Sciatic nerve (tissue), 2 donors: ENCODE measurements around the gene DEPDC5. TPM values are rescaled to one million over a fixed set of nuclear protein-coding genes. Genes with fewer than 3 reads are reported as not detected.

Experiments used
- ATAC-seq: fragments of 200-7000 bp; cut with Tn5 transposase; one replicate; pipeline ENCODE4 v1.9.1; 2020; ENCODE audit warnings: mild to moderate bottlenecking, moderate library complexity
- DNase-seq: peaks from one replicate; pipeline ENCODE4 v3.0.0-alpha.2; 2020; ENCODE audit warnings: low spot score
- intact Hi-C: fragments of 100-400 bp; cut with DNase I; formaldehyde crosslinking; loops from one replicate; pipeline ENCODE4 v1.14.2; 2022
- total RNA-seq: library from RNA; stranded (reverse); fragmentation: NEBNext Ultra II Directional; extraction: Animal tissue kit (Norgen Biotek cat#: 25700); gene quantifications from one replicate; pipeline ENCODE4 v1.2.1, GENCODE V29; 2021
- donor health status: DM: no; HTN: no; CAD: no.
- donor health status: DM: no; HTN: no; CAD: no.

DEPDC5 gene
- total RNA-seq, 1 donor from 2014 or later: 43.1 TPM

DNA sequence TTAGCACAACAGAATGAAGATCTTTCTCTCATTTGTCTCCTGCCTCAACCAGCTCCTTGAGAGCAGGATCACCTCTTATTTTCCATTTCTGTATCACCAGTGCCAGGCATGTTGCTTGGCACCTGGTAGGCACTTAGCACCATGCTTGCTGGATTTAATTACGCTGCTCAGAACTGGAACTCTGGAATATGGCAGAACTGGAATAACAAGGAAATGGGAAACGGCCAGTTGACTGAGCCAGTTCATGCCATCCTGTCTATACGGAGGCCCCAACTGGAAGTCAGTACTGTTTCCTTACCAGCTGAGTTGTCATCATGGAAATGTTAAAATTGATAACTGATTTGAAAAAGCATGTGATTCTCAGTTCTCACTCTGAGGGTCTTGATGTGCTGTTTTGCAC lies 121.0 kb downstream of the DEPDC5 start:
- DNase-seq (no peak), ATAC-seq (no peak)
- intact Hi-C loops: no loop called here

DNA sequence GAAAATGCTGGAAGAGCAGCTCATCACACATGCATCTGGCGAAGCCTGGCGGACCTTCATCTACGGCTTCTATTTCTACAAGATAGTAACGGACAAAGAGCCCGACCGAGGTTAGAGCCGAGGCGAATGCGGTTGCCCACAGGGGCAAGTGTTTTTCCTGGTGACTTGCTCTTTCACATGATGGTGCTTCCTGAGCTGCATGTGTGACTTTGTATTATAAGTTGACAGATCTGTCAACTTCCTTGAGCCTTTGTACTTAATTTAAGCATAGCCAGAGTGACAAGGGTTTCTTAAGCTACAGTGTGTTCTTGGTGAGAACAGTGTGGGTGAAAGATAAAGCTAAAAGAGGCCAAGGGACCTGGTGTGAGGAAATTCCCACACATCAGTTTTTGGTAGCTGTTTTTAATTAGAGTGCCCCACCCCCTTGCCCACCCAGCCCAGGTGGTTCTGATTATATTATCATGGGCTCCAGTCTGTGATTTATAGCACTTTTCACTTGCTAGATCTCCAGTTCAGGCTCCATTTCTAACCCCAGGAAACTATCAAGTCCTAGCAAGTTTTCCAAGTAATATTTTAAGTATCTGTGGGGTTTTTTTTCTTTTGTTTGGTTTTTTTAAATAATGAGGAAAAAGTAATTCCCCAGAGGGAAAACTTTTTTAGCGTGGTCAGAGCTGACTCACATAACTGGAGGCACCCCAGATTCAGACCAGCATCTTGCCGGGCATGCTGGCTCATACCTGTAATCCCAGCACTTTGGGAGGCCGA lies 122.5 kb downstream of the DEPDC5 start:
- ATAC-seq: no peak
- intact Hi-C loops: no loop called here
- DNase-seq: no peak

GRCh38 chr22:31879585-31879984 lies 125.8 kb downstream of the DEPDC5 start:
- no peak for ATAC-seq
- intact Hi-C loops: no loop called here

DNA sequence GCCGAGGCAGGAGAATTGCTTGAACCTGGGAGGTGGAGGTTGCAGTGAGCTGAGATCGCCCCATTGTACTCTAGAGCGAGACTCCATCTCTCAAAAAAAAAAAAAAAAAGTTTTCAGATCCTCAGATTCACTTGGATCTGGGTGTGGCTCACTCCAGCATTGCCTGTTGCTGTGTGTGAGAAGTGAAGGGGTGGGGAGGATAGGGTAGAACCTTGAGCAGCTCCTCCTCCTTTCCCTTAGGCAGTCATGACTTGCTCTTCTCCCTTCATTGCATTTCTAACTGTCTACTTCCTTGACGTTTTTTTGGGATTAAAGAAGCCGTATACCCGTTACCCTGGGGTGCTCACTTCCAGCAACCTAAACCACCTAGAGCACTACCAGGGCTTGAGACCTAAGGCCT lies 127.4 kb downstream of the DEPDC5 start:
- intact Hi-C loops: no loop called here
- no peak for DNase-seq
- no peak for ATAC-seq

More at GRCh38 chr22:31879585-31879984, 125.8 kb downstream of the DEPDC5 start:
- DNase-seq: no peak

GRCh38 chr22:31881865-31882264 lies 128.0 kb downstream of the DEPDC5 start:
- intact Hi-C loops: no loop called here
- no peak for ATAC-seq
- no peak for DNase-seq

DNA sequence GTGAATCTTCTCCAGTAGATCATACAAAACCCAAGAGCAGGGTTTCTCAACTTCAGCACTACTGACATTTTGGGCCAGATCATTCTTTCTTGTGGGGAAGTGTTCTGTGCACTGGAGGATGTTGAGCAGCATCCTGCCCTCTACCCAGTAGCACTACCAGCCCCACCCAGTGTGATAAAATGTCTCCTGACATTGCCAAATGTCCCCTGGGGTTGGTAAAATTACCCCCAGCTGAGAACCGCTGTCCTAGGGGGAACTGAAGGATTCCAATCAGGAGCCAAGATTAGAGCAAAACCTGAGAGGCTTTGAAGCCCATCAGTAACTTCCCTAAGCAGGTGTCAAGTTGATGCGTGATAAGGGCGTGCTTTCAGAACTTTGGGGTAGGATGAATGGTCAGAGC lies 129.2 kb downstream of the DEPDC5 start:
- DNase-seq (no peak), ATAC-seq (no peak)
- intact Hi-C loops: no loop called here

DNA sequence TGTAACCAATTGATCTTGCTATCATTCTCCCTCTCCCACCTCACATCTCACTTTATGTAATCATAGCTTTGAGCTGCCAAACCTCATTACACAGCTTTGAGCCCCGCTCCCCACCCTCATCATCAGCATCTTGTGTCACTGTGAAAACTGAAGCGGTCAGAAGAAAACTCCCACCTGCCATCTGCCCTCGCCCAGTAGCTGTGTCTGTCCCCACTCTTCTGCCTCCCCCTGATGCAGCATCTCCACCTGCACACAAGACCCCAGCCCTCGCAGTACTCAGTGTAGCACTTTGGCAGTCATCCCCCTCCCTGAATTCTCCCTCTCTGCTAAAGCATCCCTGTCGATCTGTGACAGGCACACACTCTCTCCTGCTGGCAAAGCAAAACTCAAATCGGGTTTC lies 130.2 kb downstream of the DEPDC5 start:
- ATAC-seq: no peak
- DNase-seq: no peak
- intact Hi-C loops: no loop called here

DNA sequence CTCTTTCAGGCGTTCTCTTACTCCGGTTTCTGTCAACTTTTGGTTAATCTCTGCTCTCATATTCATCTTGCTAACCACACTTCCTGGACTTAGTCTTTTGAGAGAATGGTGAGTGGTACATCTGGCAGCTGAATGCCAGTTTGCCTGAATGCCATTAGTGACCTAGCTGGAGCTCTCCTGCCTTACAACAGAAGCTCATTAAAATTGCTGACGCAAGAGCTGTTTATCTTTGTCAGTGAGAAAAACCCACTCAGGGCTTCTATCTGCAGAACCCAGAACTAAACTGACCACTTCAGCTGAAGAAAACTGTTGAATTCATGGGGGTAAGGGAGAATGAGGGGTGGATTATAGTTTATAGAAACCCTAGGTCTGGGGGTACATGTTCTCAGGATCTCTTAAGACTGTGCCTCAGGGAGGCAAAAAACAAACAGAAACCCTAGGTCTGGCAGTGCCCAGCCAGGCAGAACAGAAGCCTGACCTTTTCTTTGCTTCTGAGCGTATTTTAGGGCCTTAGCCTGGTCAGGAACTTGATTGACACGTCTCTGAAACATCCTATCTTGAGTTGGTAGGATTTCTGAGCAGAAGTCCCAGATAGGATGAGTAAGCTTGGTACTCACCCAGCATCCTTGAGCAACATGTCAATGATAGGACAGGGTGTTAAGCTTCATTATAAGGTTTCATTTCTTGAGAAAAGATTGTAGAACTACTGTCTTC lies 137.7 kb downstream of the DEPDC5 start:
- intact Hi-C loops: no loop called here
- ATAC-seq (no peak), DNase-seq (no peak)

- no peak for ATAC-seq
- intact Hi-C loops: no loop called here
- no peak for DNase-seq
Measured at GRCh38 chr22:31892080-31892433, 138.2 kb downstream of the DEPDC5 start.

DNA sequence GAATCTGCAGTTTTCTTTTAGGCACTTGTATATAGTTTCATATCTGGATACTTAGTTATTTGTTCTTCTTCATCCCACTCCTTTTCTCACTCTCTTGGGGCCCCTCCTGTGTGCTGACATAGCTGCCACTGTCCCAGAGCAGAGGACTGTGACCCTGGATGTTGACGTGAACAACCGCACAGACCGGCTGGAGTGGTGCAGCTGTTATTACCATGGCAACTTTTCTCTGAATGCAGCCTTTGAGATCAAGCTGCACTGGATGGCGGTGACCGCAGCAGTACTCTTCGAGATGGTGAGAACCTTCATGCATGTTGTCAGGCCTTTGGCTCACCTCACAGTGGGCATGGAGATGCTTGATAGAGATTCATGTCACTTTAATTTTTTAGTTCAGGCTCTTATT lies 139.6 kb downstream of the DEPDC5 start:
- ATAC-seq (peak; percentile 83), DNase-seq (no peak)
- intact Hi-C loops: no loop called here

DNA sequence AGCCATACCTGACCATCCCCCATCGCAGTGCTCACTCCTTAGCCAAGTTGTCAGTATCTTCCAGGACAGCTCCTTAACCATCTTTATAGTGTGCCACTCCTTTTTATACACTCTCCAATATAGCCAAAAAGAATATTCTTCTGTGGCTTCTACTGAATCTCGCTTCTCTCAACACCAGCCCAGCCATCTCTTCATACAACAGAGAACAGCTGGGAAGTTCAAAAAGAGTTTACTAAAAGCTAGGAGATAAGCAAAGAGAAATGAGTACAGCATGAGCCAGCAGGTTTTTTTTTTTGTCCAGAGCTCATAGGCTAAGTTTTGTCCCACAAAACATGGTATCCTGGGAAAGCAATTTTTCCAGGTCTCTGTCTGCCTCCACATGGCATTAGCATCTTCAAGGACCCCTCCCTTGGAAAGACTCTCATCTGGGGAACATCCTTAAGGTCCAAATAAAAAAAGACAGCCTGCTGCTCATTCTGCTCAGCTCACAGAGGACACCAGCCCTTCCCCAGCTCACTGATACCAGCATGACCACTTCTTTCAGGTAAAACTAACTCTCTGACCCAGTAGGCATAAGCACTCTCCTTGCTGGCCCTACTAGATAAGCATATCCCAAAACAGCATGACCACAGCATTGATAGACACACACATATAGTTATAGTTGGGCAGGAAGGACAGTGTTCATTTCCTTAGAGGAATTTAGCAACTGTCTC lies 141.7 kb downstream of the DEPDC5 start:
- intact Hi-C loops: no loop called here
- no peak for ATAC-seq
- no peak for DNase-seq

DNA sequence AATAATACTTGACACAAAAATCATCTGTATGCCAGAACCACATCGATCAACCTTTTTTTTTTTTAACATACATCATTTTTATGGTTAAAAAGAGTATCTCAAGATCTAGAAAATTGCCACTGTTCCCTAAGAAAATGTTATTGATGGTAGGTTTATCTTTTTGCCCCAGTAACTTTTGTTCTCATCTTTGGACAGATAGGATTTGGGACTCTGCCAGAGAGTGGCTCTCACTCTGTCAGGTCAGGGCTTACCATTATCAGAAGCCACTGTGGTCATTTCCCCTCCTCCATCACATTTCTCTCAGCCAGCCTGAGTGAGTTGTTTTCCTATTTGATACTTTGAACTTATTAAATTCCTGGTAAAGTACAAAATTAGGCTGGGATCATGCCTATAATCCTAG lies 142.7 kb downstream of the DEPDC5 start:
- DNase-seq (no peak), ATAC-seq (no peak)
- intact Hi-C loops: no loop called here

DNA sequence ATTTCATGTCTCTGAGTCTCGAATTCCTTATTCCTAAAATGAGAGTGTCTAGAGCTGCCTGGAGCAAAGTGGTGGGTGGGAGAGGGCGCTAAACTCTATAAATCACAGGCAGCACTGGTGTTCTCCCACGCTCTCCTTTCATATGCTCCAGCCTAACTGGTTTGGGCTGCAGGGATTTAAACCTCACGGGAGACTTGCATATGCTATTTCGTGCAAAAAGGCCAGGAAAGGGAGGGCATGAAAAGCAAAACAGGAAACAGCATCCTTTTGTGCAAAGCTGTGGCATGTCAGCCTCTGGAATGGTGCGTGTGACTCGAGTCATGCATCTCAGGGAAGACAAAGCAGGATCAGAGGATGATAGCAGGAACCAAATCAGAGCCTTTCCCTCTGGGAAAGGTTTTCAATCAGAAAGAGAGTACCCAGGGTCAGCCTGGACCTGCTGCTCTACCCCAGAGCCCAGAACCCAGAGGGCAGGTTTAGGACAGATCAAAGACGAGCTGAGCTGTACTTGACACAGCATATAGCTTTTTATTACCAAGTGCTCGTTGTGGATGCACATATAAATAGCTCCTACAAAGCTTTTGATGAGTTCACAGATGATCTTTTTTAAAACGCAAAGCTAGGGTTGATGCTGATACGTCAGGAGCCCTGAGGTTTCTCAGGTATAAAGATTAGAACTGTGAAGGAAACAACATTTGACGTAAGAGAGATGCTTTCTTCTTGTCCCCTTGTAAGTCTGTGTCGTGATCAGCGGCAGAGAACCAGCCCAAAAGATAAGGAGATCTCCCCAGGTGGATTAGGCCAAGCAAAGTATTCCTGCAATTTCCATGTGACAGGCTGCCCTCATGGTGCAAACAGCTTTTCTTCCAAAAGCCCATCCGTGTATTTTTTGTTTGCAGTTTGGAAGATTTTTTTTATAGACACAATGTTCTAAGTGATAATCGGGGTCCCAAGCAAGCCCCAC lies 144.3 kb downstream of the DEPDC5 start:
- no peak for DNase-seq
- intact Hi-C loops: no loop called here
- no peak for ATAC-seq

GRCh38 chr22:31898926-31899325 lies 145.1 kb downstream of the DEPDC5 start:
- DNase-seq (no peak), ATAC-seq (no peak)
- intact Hi-C loops: no loop called here

DNA sequence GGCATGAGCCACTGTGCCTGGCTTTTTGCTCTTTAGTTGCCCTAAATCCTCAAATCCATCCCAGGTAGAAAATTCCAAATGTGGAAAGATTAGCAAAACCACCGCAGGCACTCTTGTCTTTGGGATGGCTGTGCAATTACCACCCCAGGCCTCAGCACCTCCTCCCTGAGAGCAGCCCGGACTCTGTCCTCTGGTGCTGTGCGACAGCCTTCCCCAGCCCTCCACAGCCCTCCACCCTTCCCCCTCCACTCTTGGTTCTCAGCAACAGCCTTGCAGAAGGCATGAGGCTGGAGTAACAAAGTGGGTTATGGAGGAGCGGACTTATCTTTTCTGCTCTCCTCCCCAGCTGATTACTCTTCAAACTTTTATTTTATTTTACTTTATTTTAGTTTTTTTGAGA lies 145.8 kb downstream of the DEPDC5 start:
- no peak for DNase-seq
- intact Hi-C loops: no loop called here
- ATAC-seq: no peak

DNA sequence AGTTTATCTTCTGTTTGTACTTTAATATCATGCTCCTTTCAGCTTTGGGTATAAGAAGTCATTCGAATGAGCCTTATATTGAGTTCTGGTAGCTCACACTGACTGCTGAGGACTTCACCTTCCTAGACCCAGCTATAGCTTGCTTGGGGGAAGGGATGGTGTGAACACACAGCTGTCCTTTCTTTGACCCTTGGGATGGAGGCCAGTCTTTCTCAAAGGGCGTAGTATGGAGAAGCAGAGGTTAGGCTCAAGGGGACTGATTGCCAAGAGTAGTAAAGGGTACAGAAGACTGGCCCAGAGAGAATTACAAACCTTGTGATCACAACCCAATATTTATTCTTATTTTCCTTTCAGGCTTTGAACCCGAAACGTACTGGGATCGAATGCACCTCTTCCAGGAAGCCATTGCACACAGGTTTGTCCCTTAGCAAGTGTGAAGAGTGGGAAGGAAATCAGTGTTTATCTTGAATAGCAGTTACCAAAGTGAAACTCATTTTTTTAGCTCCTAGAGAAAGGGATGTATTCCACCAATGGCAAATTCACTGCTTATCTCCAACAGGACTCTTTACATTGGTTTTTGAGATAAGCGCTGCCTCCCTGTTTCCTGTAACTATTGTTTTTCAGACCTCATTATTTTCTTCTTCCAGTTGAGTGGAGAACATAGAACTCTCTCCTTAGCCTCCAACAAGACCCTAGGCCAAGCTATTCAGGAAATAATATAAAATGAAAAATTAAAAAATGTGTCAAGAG lies 147.7 kb downstream of the DEPDC5 start:
- ATAC-seq (no peak), DNase-seq (no peak)
- intact Hi-C loops: no loop called here

GRCh38 chr22:31904651-31905050 lies 150.8 kb downstream of the DEPDC5 start:
- intact Hi-C loops: no loop called here
- ATAC-seq: no peak
- DNase-seq: no peak

- ATAC-seq (no peak), DNase-seq (no peak)
- intact Hi-C loops: no loop called here
Measured at GRCh38 chr22:31905356-31905755, 151.5 kb downstream of the DEPDC5 start.
